ENCODE measurements around the gene LGI2. TPM values are rescaled to one million over a fixed set of nuclear protein-coding genes. Genes with fewer than 3 reads are reported as not detected.

Gene LGI2
- total and polyA plus RNA-seq, 2 experiments from 2014 or later: 0.63 to 8.0 TPM

DNA sequence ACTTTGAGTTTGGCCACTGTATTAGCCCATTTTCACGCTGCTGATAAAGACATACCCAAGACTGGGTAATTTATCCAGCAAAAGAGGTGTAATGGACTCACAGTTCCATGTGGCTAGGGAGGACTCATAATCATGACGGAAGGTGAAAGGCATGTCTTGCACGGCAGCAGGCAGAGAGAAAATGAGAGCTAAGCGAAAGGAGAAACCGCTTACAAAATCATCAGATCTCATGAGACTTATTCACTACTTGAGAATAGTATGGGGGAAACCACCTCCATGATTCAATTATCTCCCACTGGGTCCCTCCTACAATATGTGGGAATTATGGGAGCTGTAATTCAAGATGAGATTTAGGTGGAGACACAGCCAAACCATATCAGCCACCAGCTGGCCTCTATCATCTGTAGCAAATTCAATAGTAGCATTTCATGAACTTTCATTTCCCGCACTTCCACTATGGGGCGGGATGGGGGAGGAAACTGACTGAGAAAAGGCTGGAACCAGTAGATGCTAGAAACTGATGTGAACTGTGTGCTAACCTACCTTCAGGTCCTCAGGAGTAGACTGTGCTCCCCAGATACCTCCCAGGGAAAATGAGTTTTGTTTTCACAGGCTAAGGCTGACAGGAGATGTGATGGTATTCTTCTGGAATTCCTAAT, 35.3 kb upstream of the LGI2 start:
- ATAC-seq (no peak), DNase-seq (ENCODE audit: low spot score) (no peak)
- H3K27me3 Mint-ChIP-seq (ENCODE audit: insufficient read depth, low read depth, poor library complexity): peaks cover 2% of the 10 kb centered on the region
- no peaks in the 10 kb centered on the region; the same call in 2 of the 3 replicates for H3K36me3 Mint-ChIP-seq (ENCODE audit: low read depth)
- Histone ChIP-seq H2AFZ (peak overlapping the region; percentile 43; the same call in 1 of the 2 replicates), H3K4me1 (ENCODE audit: insufficient read depth) (peaks cover 36% of the 10 kb centered on the region), H3K27me3 (ENCODE audit: insufficient read depth) (no peaks in the 10 kb centered on the region), H3K36me3 (ENCODE audit: insufficient read depth) (no peaks in the 10 kb centered on the region), H3K27ac (ENCODE audit: low read depth) (no peak overlapping the region), H3K4me3 (no peak overlapping the region), H3K79me2 (replicated peaks; ENCODE audit: insufficient read depth) (no peaks in the 10 kb centered on the region), H4K20me1 (replicated peaks; ENCODE audit: insufficient read depth) (no peaks in the 10 kb centered on the region), H3F3A (replicated peaks; ENCODE audit: low read depth) (no peaks in the 10 kb centered on the region), H3K4me2 (peak overlapping the region; percentile 54; the same call in 1 of the 2 replicates), H3K9me2 (ENCODE audit: insufficient read depth) (no peaks in the 10 kb centered on the region)
- TF ChIP-seq ZNF114 (CRISPR knock-in tag; IDR thresholded peaks at IDR 0.05) (no peak), POLR2AphosphoS5 (IDR thresholded peaks at IDR 0.05; ENCODE audit: low read depth) (no peak), JUNB (IDR thresholded peaks at IDR 0.05; ENCODE audit: unreplicated experiment) (no peak), EZH2 (IDR thresholded peaks at IDR 0.05; ENCODE audit: low read depth, unreplicated experiment) (no peak), ZNF331 (CRISPR knock-in tag; IDR thresholded peaks at IDR 0.05; ENCODE audit: low read depth) (no peak), NANOG (IDR thresholded peaks at IDR 0.05; ENCODE audit: borderline replicate concordance) (no peak), STAT1 (IDR thresholded peaks at IDR 0.05; ENCODE audit: unreplicated experiment) (no peak), EZH2phosphoT487 (IDR thresholded peaks at IDR 0.05; ENCODE audit: unreplicated experiment) (no peak), CREB1 (CRISPR knock-in tag; IDR thresholded peaks at IDR 0.05; ENCODE audit: low read depth) (no peak)
- TF ChIP-seq, protein P1, sequence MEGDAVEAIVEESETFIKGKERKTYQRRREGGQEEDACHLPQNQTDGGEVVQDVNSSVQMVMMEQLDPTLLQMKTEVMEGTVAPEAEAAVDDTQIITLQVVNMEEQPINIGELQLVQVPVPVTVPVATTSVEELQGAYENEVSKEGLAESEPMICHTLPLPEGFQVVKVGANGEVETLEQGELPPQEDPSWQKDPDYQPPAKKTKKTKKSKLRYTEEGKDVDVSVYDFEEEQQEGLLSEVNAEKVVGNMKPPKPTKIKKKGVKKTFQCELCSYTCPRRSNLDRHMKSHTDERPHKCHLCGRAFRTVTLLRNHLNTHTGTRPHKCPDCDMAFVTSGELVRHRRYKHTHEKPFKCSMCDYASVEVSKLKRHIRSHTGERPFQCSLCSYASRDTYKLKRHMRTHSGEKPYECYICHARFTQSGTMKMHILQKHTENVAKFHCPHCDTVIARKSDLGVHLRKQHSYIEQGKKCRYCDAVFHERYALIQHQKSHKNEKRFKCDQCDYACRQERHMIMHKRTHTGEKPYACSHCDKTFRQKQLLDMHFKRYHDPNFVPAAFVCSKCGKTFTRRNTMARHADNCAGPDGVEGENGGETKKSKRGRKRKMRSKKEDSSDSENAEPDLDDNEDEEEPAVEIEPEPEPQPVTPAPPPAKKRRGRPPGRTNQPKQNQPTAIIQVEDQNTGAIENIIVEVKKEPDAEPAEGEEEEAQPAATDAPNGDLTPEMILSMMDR (conservative IDR thresholded peaks at IDR 0.05; ENCODE audit: low read depth in 2 of 2): no peak
- TF ChIP-seq, protein P2, sequence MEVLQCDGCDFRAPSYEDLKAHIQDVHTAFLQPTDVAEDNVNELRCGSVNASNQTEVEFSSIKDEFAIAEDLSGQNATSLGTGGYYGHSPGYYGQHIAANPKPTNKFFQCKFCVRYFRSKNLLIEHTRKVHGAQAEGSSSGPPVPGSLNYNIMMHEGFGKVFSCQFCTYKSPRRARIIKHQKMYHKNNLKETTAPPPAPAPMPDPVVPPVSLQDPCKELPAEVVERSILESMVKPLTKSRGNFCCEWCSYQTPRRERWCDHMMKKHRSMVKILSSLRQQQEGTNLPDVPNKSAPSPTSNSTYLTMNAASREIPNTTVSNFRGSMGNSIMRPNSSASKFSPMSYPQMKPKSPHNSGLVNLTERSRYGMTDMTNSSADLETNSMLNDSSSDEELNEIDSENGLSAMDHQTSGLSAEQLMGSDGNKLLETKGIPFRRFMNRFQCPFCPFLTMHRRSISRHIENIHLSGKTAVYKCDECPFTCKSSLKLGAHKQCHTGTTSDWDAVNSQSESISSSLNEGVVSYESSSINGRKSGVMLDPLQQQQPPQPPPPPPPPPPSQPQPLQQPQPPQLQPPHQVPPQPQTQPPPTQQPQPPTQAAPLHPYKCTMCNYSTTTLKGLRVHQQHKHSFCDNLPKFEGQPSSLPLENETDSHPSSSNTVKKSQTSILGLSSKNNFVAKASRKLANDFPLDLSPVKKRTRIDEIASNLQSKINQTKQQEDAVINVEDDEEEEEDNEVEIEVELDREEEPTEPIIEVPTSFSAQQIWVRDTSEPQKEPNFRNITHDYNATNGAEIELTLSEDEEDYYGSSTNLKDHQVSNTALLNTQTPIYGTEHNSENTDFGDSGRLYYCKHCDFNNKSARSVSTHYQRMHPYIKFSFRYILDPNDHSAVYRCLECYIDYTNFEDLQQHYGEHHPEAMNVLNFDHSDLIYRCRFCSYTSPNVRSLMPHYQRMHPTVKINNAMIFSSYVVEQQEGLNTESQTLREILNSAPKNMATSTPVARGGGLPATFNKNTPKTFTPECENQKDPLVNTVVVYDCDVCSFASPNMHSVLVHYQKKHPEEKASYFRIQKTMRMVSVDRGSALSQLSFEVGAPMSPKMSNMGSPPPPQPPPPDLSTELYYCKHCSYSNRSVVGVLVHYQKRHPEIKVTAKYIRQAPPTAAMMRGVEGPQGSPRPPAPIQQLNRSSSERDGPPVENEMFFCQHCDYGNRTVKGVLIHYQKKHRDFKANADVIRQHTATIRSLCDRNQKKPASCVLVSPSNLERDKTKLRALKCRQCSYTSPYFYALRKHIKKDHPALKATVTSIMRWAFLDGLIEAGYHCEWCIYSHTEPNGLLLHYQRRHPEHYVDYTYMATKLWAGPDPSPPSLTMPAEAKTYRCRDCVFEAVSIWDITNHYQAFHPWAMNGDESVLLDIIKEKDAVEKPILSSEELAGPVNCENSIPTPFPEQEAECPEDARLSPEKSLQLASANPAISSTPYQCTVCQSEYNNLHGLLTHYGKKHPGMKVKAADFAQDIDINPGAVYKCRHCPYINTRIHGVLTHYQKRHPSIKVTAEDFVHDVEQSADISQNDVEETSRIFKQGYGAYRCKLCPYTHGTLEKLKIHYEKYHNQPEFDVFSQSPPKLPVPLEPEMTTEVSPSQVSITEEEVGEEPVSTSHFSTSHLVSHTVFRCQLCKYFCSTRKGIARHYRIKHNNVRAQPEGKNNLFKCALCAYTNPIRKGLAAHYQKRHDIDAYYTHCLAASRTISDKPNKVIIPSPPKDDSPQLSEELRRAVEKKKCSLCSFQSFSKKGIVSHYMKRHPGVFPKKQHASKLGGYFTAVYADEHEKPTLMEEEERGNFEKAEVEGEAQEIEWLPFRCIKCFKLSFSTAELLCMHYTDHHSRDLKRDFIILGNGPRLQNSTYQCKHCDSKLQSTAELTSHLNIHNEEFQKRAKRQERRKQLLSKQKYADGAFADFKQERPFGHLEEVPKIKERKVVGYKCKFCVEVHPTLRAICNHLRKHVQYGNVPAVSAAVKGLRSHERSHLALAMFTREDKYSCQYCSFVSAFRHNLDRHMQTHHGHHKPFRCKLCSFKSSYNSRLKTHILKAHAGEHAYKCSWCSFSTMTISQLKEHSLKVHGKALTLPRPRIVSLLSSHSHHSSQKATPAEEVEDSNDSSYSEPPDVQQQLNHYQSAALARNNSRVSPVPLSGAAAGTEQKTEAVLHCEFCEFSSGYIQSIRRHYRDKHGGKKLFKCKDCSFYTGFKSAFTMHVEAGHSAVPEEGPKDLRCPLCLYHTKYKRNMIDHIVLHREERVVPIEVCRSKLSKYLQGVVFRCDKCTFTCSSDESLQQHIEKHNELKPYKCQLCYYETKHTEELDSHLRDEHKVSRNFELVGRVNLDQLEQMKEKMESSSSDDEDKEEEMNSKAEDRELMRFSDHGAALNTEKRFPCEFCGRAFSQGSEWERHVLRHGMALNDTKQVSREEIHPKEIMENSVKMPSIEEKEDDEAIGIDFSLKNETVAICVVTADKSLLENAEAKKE (CRISPR knock-in tag; IDR thresholded peaks at IDR 0.05): no peak
- TF ChIP-seq, protein P3, sequence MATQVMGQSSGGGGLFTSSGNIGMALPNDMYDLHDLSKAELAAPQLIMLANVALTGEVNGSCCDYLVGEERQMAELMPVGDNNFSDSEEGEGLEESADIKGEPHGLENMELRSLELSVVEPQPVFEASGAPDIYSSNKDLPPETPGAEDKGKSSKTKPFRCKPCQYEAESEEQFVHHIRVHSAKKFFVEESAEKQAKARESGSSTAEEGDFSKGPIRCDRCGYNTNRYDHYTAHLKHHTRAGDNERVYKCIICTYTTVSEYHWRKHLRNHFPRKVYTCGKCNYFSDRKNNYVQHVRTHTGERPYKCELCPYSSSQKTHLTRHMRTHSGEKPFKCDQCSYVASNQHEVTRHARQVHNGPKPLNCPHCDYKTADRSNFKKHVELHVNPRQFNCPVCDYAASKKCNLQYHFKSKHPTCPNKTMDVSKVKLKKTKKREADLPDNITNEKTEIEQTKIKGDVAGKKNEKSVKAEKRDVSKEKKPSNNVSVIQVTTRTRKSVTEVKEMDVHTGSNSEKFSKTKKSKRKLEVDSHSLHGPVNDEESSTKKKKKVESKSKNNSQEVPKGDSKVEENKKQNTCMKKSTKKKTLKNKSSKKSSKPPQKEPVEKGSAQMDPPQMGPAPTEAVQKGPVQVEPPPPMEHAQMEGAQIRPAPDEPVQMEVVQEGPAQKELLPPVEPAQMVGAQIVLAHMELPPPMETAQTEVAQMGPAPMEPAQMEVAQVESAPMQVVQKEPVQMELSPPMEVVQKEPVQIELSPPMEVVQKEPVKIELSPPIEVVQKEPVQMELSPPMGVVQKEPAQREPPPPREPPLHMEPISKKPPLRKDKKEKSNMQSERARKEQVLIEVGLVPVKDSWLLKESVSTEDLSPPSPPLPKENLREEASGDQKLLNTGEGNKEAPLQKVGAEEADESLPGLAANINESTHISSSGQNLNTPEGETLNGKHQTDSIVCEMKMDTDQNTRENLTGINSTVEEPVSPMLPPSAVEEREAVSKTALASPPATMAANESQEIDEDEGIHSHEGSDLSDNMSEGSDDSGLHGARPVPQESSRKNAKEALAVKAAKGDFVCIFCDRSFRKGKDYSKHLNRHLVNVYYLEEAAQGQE (IDR thresholded peaks at IDR 0.05; ENCODE audit: unreplicated experiment): no peak
- TF ChIP-seq, protein P4, sequence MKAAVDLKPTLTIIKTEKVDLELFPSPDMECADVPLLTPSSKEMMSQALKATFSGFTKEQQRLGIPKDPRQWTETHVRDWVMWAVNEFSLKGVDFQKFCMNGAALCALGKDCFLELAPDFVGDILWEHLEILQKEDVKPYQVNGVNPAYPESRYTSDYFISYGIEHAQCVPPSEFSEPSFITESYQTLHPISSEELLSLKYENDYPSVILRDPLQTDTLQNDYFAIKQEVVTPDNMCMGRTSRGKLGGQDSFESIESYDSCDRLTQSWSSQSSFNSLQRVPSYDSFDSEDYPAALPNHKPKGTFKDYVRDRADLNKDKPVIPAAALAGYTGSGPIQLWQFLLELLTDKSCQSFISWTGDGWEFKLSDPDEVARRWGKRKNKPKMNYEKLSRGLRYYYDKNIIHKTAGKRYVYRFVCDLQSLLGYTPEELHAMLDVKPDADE (IDR thresholded peaks at IDR 0.05): no peak
- no peak overlapping the region for H3K27ac Mint-ChIP-seq
- H3K4me3 Mint-ChIP-seq: no peak overlapping the region
- 0 out of 3 replicates have a peak, but pooled peaks cover 2% of the 10 kb centered on the region for H3K9me3 Mint-ChIP-seq
- H3K4me1 Mint-ChIP-seq: peaks cover 32% of the 10 kb centered on the region
